GM21528 (cell line): Measurements from ENCODE around the gene DBR1.
"Not testable (repeated sequence)": the region's sequence is repeated elsewhere in the genome, so short reads cannot be mapped to it uniquely, and the experiment has no call there.

Experiments used
- ATAC-seq: cut with Tn5 transposase; IDR thresholded peaks from one replicate; pipeline ENCODE4 v1.9.1; 2021; ENCODE audit warnings: mild to moderate bottlenecking, moderate library complexity; ENCODE audit not compliant: unreplicated experiment, low FRiP score

Gene DBR1

GRCh38 chr3:138187296-138188012, 12.7 kb upstream of the DBR1 start, which contains the start of gene ARMC8:
Gene ARMC8 (plus strand): TSS chr3:138187301. CDS start chr3:138187555, 254 bp downstream.
- peak; percentile 65 for ATAC-seq

GRCh38 chr3:138186803-138187295, 12.1 kb upstream of the DBR1 start:
- ATAC-seq: peak; percentile 90

- no peak for ATAC-seq
Measured at GRCh38 chr3:138186221-138186620, 11.5 kb upstream of the DBR1 start.

- ATAC-seq: no peak
Measured at GRCh38 chr3:138184994-138185393, 10.3 kb upstream of the DBR1 start.

GRCh38 chr3:138180375-138181029, 5.8 kb upstream of the DBR1 start:
- no peak for ATAC-seq

- no peak for ATAC-seq
Measured at GRCh38 chr3:138173769-138174420, 826 bp downstream of the DBR1 start.

GRCh38 chr3:138172625-138173024, 2.1 kb downstream of the DBR1 start:
- no peak for ATAC-seq

- no peak for ATAC-seq
Measured at GRCh38 chr3:138165061-138165460, 9.7 kb downstream of the DBR1 start.

- ATAC-seq: no peak
Measured at GRCh38 chr3:138157743-138158142, 17.0 kb downstream of the DBR1 start.

- no peak for ATAC-seq
Measured at GRCh38 chr3:138154534-138154933, 20.2 kb downstream of the DBR1 start.

GRCh38 chr3:138148503-138148902, 26.2 kb downstream of the DBR1 start:
- no peak for ATAC-seq

- ATAC-seq: not testable (repeated sequence)
Measured at GRCh38 chr3:138142181-138142580, 32.5 kb downstream of the DBR1 start.

GRCh38 chr3:138140940-138141339, 33.8 kb downstream of the DBR1 start:
- ATAC-seq: no peak

GRCh38 chr3:138139691-138140090, 35.0 kb downstream of the DBR1 start:
- ATAC-seq: no peak

GRCh38 chr3:138137861-138138260, 36.9 kb downstream of the DBR1 start:
- ATAC-seq: no peak

- no peak for ATAC-seq
Measured at GRCh38 chr3:138136201-138136600, 38.5 kb downstream of the DBR1 start.

- ATAC-seq: no peak
Measured at GRCh38 chr3:138135833-138136194, 38.9 kb downstream of the DBR1 start.

GRCh38 chr3:138135146-138135832, 39.4 kb downstream of the DBR1 start:
- ATAC-seq: no peak

- ATAC-seq: no peak
Measured at GRCh38 chr3:138132239-138132638, 42.5 kb downstream of the DBR1 start, which contains the start of gene A4GNT. Gene A4GNT (minus strand): TSS chr3:138132390. CDS start chr3:138131256, 1,134 bp downstream.

- ATAC-seq: no peak
Measured at GRCh38 chr3:138127636-138128365, 46.9 kb downstream of the DBR1 start.
